ENCODE measurements around the gene HTD2. TPM values are rescaled to one million over a fixed set of nuclear protein-coding genes. Genes with fewer than 3 reads are reported as not detected.

HTD2 gene
- total RNA-seq, 1 experiment from 2014 or later = 11.4 TPM

DNA sequence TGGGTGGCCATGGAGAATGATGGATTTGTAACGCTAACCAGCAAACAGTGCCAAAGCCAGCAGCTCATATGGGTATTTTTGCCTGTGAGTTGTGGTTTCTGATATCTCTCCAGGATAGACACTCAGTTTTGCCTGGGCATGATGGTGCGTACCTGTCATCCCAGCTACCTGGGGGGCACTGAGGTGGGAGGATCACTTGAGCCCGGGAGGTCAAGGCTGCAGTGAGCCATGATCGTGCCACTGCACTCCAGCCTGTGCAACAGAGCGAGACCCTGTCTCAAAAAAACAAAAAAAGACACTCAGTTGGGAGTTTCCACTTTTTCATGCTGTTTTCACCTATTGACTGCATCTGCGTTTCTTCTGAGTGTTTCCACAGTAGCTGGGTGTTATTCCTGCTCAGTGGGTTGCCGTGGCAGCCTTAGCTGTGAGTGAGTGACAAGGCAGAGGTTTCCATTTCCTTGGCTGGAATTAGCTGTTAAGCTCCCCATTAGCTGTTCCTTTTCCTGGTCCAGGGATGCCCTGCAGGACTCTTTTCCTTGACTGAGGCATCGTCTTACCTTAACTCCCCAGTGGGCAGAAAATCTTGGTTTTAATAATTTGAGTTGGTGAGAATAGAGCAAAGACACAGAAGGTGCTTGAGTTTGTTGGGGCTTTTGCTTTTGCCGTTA is 14.5 kb upstream of the HTD2 start:
- peaks cover 4% of the 10 kb centered on the region; the same call in 1 of the 2 replicates for H3K4me1 Mint-ChIP-seq
- H3K9me3 Mint-ChIP-seq = peaks cover 13% of the 10 kb centered on the region; the same call in 1 of the 2 replicates
- H3K4me3 Mint-ChIP-seq = no peak overlapping the region
- POLR2A ChIA-PET = no interaction called here
- no peaks in the 10 kb centered on the region; the same call in 1 of the 2 replicates for H3K27me3 Mint-ChIP-seq (ENCODE audit: low read depth)
- CTCF ChIA-PET = interaction anchor here (0.6 to 2.1 kb wide), 3 partner anchors 14 to 104 kb away, joined by 3 to 5 read pairs (median 5); partner anchors contain the start of genes HTD2 and RPP14
- H3K36me3 Mint-ChIP-seq = peaks cover 13% of the 10 kb centered on the region
- DNase-seq (ENCODE audit: low spot score) (no peak), ATAC-seq (no peak)
- TF ChIP-seq ATF1 (CRISPR knock-in tag; IDR thresholded peaks at IDR 0.05) (no peak), HMGA2 (CRISPR knock-in tag; IDR thresholded peaks at IDR 0.05) (no peak), ZNF423 (CRISPR knock-in tag; IDR thresholded peaks at IDR 0.05) (no peak), TP53 (CRISPR knock-in tag; IDR thresholded peaks at IDR 0.05) (no peak), SMAD4 (CRISPR knock-in tag; IDR thresholded peaks at IDR 0.05) (no peak), PRRX2 (CRISPR knock-in tag; IDR thresholded peaks at IDR 0.05) (no peak), ZNF232 (CRISPR knock-in tag; IDR thresholded peaks at IDR 0.05) (no peak), ZBTB21 (CRISPR knock-in tag; IDR thresholded peaks at IDR 0.05; ENCODE audit: borderline replicate concordance) (no peak), ZNF671 (CRISPR knock-in tag; IDR thresholded peaks at IDR 0.05) (no peak), CREB1 (CRISPR knock-in tag; IDR thresholded peaks at IDR 0.05) (no peak)
- TF ChIP-seq, protein P1, sequence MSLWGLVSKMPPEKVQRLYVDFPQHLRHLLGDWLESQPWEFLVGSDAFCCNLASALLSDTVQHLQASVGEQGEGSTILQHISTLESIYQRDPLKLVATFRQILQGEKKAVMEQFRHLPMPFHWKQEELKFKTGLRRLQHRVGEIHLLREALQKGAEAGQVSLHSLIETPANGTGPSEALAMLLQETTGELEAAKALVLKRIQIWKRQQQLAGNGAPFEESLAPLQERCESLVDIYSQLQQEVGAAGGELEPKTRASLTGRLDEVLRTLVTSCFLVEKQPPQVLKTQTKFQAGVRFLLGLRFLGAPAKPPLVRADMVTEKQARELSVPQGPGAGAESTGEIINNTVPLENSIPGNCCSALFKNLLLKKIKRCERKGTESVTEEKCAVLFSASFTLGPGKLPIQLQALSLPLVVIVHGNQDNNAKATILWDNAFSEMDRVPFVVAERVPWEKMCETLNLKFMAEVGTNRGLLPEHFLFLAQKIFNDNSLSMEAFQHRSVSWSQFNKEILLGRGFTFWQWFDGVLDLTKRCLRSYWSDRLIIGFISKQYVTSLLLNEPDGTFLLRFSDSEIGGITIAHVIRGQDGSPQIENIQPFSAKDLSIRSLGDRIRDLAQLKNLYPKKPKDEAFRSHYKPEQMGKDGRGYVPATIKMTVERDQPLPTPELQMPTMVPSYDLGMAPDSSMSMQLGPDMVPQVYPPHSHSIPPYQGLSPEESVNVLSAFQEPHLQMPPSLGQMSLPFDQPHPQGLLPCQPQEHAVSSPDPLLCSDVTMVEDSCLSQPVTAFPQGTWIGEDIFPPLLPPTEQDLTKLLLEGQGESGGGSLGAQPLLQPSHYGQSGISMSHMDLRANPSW (CRISPR knock-in tag; conservative IDR thresholded peaks at IDR 0.05; ENCODE audit: low read depth) = no peak
- TF ChIP-seq, protein P2, sequence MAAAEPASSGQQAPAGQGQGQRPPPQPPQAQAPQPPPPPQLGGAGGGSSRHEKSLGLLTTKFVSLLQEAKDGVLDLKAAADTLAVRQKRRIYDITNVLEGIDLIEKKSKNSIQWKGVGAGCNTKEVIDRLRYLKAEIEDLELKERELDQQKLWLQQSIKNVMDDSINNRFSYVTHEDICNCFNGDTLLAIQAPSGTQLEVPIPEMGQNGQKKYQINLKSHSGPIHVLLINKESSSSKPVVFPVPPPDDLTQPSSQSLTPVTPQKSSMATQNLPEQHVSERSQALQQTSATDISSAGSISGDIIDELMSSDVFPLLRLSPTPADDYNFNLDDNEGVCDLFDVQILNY (CRISPR knock-in tag; IDR thresholded peaks at IDR 0.05) = no peak
- H3K27ac Mint-ChIP-seq = no peak overlapping the region

DNA sequence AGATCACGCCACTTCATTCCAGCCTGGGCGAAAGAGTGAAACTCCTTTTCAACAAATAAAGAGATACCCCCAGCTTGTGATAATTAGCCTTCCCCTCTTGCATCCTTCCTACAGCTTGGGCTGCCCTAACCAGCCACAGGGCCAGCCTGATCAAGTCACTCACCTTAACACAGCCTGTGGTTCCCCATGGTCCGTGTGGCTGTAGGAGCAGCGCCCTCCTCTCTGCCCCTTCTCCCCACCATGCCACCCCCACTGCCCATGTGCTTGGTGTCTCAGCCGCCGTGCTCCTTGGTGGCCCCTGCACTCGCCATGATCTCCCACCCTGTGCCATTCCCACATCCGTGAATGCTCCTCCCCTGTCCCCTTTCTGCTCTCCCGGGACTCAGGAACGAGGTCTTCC is 13.5 kb upstream of the HTD2 start:
- ChIA-PET CTCF (interaction anchor here (1.5 to 2.1 kb wide), 3 partner anchors 13 to 105 kb away, joined by 5 to 6 read pairs (median 5); partner anchors contain the start of genes HTD2 and RPP14), POLR2A (no interaction called here)
- TF ChIP-seq NR3C1 (CRISPR knock-in tag; conservative IDR thresholded peaks at IDR 0.05; ENCODE audit: low read depth) = no peak
- no peak for TF ChIP-seq ETV6 (CRISPR knock-in tag; IDR thresholded peaks at IDR 0.05)
- TF ChIP-seq, protein P3, sequence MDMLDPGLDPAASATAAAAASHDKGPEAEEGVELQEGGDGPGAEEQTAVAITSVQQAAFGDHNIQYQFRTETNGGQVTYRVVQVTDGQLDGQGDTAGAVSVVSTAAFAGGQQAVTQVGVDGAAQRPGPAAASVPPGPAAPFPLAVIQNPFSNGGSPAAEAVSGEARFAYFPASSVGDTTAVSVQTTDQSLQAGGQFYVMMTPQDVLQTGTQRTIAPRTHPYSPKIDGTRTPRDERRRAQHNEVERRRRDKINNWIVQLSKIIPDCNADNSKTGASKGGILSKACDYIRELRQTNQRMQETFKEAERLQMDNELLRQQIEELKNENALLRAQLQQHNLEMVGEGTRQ (CRISPR knock-in tag; IDR thresholded peaks at IDR 0.05) = no peak
- TF ChIP-seq, protein P4, sequence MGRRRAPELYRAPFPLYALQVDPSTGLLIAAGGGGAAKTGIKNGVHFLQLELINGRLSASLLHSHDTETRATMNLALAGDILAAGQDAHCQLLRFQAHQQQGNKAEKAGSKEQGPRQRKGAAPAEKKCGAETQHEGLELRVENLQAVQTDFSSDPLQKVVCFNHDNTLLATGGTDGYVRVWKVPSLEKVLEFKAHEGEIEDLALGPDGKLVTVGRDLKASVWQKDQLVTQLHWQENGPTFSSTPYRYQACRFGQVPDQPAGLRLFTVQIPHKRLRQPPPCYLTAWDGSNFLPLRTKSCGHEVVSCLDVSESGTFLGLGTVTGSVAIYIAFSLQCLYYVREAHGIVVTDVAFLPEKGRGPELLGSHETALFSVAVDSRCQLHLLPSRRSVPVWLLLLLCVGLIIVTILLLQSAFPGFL (CRISPR knock-in tag; IDR thresholded peaks at IDR 0.05; ENCODE audit: borderline replicate concordance) = no peak
- TF ChIP-seq NR1H2 (CRISPR knock-in tag; IDR thresholded peaks at IDR 0.05) = no peak
- no peak for TF ChIP-seq HMGA2 (CRISPR knock-in tag; IDR thresholded peaks at IDR 0.05)
- H3K36me3 Mint-ChIP-seq = peaks cover 13% of the 10 kb centered on the region
- ATAC-seq (no peak), DNase-seq (ENCODE audit: low spot score) (no peak)
- no peak overlapping the region for H3K4me3 Mint-ChIP-seq
- H3K9me3 Mint-ChIP-seq = peaks cover 13% of the 10 kb centered on the region; the same call in 1 of the 2 replicates
- H3K27ac Mint-ChIP-seq = no peak overlapping the region
- H3K4me1 Mint-ChIP-seq = peaks cover 4% of the 10 kb centered on the region; the same call in 1 of the 2 replicates
- no peaks in the 10 kb centered on the region; the same call in 1 of the 2 replicates for H3K27me3 Mint-ChIP-seq (ENCODE audit: low read depth)
